Left cardiac atrium (tissue), 4 donors: Measurements from ENCODE around the gene RASGRF2. TPM values are rescaled to one million over a fixed set of nuclear protein-coding genes. Genes with fewer than 3 reads are reported as not detected.

Experiments
- ATAC-seq, 2 donors: fragments of 200-7000 bp; cut with Tn5 transposase; one replicate each; pipeline ENCODE4 v1.9.1; 2020; ENCODE audit warnings: mild to moderate bottlenecking in 2 of 2, moderate library complexity in 2 of 2
- DNase-seq: peaks from one replicate; pipeline ENCODE4 v3.0.0-alpha.2; 2020
- intact Hi-C, 2 donors: fragments of 100-400 bp; cut with DNase I; formaldehyde crosslinking; loops; one replicate each; pipeline versions ENCODE4 v1.14.1 to v1.15.1; 2022 to 2023
- total RNA-seq, 2 donors: library from RNA; stranded (reverse); fragmentation: NEBNext Ultra II Directional; extraction: Animal tissue kit (Norgen Biotek cat#: 25700); gene quantifications; one replicate each; pipeline ENCODE4 v1.2.1, GENCODE V29; 2021
- donor health status: DM: no; HTN: yes; CAD: no.
- donor health status: DM: no; HTN: yes; CAD: no; lungs with severe emphysema.
- donor health status: DM: yes; HTN: yes; CAD: no.
- donor health status: Dilated cardiomyopathy.

Gene RASGRF2
- total RNA-seq, 2 donors from 2014 or later, result 9.6 to 12.2 TPM

DNA sequence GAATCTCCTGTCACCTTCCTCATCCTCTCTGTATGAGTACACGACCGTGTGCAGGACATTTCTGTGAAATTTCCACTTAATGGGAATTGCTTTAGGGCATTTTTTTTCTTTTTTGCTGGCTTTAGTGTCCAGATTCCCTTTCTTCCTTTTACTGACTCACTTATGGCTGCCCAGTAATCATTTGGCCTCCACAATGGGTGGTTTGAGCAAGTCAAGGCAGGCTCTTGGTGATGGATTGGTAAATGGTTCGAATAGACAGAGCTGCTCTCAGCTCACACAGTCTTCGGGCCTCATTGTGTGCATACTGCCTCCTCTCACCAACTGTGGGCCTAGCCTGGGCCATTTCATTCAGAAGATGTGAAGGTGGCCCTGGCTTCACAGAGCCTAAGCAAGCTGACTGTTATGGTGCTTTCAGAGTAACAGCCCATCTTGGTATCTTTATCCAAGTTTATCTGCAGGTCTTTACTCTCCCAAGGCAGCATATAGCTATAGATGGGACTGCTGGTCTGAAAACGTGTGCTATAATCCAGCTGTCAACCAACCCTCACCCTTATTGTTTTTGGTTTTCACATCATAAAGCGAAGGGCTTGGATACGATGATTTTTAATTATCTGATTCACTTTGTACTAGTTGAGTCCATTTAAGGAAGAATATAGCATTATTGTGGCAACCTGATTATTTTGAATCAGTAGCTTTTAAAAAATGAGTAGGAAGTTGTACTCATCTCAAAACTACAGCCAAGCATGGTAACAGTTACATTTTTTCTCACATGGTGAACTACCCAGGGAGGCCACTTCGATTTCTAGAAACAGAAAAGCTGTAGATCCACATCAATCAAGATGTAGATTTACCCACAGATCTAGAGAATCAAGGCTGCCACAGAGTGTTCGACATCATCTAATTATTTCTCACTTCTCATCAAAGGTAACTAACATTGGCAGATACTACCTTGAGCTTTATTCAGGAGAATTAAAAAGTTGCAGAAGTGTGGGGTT is 222.5 kb downstream of the RASGRF2 start:
- DNase-seq (no peak), ATAC-seq (no peak)
- intact Hi-C loops, result no loop called here

DNA sequence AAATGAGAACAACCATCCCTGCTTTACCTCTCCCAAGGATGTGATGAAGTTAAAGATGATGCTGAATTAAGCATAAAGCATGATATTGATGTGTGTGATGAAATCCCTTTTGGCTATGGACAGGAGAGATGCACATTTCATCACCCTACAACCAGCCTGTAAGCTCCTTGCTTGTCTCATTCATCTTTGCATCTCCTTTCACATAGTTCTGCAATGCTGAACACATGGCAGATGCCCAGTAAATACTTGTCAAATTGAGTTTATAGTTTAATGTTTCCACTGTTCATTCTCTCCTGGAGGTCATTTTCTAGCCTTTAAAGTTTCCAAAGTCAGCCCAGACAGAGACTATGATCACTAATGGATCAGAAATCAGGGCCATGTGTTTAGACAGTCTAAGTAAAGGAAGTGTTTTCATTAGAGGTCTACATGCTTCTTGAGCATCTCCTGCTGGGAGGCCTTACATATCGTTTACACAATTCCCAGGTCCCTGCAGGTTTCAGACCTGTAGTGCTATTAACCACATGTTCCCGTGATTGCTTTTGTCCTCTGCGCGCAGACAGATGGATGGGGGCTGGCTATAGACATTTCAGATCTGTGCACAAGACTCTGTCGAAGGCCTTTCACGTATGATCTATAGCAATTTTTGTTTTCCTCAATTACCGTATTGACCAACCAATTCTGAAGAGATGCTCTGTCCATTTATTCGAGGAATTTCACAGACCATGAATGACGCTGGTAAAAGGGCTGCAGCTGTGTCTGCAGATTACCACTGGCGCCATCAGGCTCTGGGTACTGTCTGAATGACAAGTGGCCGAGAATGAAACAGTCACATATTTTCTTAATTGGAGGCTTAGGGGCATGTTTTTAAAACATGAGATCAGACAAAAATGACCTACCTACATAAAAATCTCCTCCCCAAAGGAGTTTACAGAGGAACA is 223.9 kb downstream of the RASGRF2 start:
- no peak for ATAC-seq
- intact Hi-C loops, result no loop called here
- DNase-seq, result no peak

DNA sequence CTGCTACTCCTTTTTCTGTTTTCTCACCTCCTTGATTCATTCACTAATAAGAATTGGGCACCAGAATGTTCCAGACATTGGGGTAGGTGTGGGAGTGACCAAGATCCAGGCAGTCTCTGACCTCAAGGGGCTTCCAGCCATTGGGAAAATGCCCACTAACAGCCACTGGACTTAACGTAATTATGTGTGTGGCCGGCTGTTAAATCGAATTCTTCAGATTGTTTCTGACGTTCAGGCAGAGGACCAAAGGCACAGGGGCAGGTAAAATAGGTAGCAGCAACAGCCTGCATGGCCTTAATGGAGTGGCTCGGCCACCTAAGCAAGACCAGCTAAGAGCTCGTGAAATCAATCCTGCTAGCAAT is 224.6 kb downstream of the RASGRF2 start:
- intact Hi-C loops, result no loop called here
- ATAC-seq, result no peak
- no peak for DNase-seq

DNA sequence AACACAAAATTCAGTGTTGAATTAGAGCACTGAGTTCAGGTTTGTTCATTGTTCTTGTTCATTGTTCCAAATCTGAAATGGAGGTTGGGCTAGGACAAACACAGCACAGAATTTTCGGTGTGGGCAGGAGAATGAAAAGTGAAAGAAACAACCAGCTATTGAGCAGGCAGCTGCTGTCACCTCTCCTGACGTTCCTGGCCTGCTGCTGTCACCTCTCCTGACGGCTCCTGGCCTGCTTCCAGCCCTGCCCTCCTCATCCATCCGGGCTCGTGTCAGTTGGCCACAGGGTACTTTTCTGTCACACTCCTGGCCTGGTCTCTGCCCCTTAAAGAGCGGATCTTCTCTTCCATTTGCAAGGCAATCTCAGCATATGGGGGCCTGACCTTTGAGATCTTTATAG is 227.7 kb downstream of the RASGRF2 start:
- intact Hi-C loops, result no loop called here
- DNase-seq, result peak; percentile 56
- ATAC-seq, result peak; percentile 73 to 79

DNA sequence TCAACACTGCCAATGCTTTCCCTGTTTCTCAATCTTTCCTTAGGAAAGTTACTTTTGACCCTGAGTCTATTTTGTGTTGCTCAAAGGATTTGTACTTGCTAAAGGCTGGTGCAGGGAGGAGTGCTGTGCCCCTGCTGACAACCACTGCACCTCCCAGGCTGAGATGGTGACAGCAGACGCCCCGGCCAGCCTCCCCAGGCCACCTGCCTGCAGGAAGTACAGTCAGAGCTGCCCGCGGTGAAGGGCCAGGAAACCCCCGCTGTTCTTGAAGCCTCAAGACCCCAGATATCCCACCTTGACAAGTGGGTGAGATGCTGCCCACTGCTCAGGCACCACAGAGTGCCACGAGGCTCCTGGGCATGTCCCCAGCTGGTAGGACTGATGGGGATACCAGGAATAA is 228.8 kb downstream of the RASGRF2 start:
- intact Hi-C loops, result no loop called here

DNA sequence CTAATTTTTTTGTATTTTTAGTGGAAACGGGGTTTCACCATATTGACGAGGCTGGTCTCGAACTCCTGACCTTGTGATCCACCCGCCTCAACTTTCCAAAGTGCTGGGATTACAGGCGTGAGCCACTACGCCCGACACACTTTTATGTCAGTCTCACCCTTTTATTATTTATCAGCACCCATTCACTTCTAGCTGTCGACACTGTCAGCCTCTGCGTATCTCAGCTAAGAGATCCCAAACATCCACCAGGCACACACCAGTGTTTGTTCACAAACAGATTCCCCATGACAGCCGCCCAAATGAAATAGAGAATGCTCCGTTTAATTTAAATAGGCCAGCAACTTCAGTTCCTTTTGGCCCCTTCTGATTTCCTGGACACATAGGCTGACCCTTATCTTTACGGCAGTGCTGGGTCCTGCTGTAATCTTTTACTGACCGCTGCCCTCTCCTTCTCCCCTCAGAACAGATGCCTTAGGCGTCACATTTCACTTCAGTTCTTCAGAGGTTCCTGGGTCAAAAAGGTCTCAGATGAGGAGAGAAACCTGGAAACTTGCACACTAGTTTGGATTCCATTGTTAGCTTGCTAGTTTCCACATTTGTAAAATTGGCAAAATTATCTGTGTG is 229.8 kb downstream of the RASGRF2 start:
- intact Hi-C loops, result loop anchor here (5.0 to 10.0 kb wide), 2 partner anchors 503 to 705 kb away; partner anchors contain the start of gene FAM151B (in 2 of the 2)
- DNase-seq, result no peak
- ATAC-seq, result peak; percentile 58 to 66

More for the DNA sequence above, 228.8 kb downstream of the RASGRF2 start:
- ATAC-seq, result peak in 1 of 2 donors; percentile 53
- DNase-seq, result no peak

DNA sequence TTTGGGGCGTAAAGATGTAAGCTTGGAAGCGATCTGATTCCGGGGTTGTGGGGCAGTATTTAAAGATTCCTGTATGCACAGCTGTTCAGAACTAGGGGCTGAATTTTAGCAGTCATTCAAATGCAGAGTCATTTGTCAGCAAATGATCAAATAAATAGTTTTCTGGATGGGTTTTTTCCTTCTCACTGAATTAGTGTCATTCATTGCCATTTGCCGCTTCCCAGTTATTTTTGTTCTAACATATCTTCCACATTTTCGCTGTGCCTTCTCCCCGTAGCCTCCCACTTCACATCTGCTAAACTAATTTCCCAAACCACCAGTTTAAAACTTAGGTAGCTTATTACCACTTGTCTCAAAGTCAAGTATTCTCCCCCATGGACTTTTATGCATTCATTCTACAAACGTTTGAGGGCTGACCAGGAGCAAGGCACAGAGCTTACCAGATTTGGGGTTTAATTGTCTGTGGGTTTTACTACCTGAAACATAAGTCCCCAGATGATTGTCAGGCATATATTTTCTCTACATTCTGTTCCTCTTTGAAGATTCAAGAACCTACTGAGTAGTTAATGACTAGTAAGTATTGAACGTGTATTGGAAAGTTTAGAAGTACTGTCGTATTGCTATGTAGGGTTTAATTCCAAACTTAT is 231.7 kb downstream of the RASGRF2 start:
- DNase-seq (no peak), ATAC-seq (no peak)
- intact Hi-C loops, result loop anchor here (5.0 to 10.0 kb wide), 2 partner anchors 505 to 707 kb away; partner anchors contain the start of gene FAM151B (in 2 of the 2)

DNA sequence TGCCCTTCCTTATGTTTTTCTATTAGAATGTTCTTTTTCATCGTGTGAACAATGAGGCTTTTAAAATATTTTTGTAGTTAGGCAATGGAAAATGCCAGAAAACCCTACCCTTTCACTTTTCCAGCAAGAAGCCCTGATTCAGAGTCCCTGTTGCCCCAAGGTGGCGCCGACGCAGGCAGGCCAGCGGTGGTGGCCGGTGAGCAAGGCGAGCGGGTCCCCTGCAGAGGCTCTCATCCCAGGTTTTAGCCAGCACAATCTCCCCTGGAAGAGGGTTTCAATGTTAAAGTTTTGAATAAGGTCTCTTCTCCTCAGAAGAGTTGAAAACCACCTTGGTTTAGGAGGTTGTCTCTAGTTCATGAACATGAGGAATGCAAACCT is 232.2 kb downstream of the RASGRF2 start:
- no peak for DNase-seq
- ATAC-seq, result no peak
- intact Hi-C loops, result loop anchor here (5.0 to 10.0 kb wide), 2 partner anchors 505 to 708 kb away; partner anchors contain the start of gene FAM151B (in 2 of the 2)

DNA sequence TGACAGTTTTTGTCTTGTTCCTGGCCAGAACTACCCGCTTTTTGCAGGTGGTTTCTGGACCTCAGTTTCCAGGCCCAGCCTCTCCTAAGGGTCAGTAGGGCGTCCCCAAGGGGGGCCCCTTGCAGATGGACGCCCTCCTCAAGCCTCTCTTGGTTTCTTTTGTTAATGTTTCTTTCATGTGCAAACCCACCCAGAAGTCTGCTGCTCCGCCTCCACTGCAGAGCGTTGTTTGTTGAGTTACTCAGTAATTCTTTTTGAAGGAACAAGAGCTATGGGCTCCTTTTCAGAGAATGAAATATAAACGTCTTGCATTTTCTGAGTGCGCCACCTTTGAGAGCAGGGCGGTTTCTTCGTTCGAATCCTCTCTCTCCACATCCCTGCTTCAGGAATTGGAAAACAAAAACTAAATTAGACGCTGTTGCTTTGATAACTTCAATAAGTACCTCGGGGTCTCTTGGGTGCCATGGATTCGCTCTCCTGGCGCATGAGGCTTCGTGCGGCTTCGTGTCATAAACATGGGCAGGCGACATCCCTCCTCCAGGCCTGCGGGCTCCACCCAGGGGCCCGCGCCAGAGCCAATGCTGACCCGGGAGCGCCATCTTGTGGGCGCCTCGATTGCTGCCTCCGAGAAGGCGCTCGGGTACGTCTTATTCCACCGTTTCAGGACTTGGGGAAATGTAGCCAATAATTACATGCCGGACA is 234.6 kb downstream of the RASGRF2 start:
- intact Hi-C loops, result loop anchor here (5.0 to 10.0 kb wide), 3 partner anchors 103 to 710 kb away; partner anchors contain the start of gene FAM151B (in 2 of the 2)
- peak; percentile 96 to 97 for ATAC-seq
- DNase-seq, result peak; percentile 85

DNA sequence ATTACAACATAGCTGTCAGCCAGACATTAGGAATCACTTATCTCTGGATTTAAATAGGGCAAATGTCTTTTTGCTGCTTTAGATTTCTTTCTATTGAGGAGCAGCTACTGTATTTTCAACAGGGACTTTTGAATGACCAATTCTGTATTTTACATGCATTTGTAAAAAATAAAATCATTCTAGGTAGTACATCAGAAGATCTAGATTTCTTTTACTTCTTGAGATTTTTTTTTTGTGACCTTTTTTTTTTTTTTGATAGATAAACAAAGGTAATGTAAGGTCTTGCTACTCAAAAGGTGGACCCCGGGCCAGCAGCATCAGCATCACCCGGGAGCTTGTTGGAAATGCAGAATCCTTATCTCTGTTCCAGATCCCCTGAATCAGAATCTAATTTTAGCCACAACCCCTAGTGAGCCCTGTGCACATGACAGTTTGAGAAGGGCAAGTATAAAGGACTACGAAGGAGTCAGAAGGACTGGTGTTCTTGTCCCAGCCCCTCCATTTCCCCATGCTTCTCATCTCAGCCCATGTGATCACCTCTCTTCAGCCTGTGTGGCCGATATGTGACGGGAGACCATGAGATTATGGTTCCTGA is 235.3 kb downstream of the RASGRF2 start:
- DNase-seq, result no peak
- intact Hi-C loops, result loop anchor here (5.0 to 10.0 kb wide), 2 partner anchors 102 to 711 kb away; partner anchors contain the start of gene FAM151B (in 2 of the 2)
- ATAC-seq, result peak; percentile 32 to 77

DNA sequence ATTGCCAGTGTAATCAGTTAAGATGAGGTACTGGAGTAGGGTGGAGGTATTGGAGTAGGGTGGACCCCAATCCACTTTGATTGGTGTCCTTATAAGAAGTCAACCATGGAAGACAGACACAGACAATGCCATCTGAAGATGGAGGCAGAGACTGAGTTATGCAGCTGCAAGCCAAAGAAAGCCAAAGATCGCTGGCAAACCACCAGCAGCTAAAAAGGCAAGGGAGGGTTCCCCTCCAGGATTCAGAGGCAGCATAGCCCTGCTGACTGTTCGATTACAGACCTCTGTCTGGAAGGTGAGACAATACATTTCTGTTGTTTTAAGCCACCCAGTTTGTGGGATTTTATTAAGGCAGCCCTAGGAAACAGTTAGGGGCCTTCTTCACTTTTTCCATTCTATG is 242.5 kb downstream of the RASGRF2 start:
- intact Hi-C loops, result no loop called here
- no peak for DNase-seq

DNA sequence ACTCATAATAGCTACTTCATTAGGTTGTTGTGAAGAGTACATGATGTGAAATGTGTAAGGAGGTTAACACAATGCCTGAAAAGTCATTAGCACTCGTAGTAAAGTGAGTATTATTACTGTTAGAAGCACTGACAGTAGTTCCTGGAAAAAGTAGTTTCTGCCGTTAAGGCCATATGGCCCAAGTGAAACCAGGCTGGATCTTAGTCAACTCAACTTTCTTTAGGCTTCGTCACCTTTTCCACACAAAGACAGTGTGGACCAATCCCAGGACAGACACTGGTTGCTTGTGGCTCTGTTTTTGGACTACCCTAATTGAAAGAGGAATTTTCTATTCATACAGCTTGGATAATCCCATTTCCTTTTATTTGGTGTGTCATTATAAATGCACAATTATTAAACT is 243.6 kb downstream of the RASGRF2 start:
- no peak for ATAC-seq
- intact Hi-C loops, result no loop called here
- no peak for DNase-seq

More for the DNA sequence above, 242.5 kb downstream of the RASGRF2 start:
- ATAC-seq, result peak; percentile 21 to 84

DNA sequence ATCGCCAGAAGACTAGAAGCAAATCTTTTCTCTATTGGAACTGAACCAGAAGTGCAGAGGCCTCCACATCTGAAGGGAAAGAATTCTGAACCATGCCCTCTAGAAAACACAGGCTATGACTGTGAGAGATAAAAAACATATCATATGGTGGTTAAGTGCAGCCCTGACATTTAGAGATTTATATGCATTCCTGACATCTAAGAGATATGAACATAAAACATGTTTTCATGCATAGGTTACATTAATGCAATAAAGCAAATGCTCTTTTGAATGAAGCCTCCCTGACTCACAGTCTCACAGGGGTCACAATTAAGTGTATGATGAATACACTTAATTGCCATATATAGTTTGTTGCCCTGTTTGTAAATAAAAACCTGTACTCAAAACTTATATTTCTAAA is 244.0 kb downstream of the RASGRF2 start:
- ATAC-seq, result no peak
- intact Hi-C loops, result no loop called here
- DNase-seq, result no peak

DNA sequence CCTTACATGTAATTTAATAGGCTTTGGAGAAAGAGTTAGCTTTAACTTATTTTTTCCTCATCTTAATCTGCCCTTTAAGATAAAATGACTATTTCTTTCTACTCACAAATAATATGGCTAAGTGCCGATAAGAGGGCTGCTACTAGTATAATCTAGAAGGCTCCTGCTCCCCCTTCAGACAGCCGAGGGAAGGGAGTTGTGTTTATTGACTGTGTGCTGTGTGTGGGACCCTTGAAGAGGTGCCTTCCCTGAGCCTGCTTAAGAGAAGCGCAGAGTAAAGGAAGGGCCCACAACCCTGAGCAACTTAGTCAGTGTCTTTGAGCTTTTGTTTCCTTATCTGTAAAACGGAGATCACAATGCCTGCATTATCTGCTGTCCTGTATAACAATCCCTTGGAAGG is 244.9 kb downstream of the RASGRF2 start:
- DNase-seq (no peak), ATAC-seq (no peak)
- intact Hi-C loops, result no loop called here

DNA sequence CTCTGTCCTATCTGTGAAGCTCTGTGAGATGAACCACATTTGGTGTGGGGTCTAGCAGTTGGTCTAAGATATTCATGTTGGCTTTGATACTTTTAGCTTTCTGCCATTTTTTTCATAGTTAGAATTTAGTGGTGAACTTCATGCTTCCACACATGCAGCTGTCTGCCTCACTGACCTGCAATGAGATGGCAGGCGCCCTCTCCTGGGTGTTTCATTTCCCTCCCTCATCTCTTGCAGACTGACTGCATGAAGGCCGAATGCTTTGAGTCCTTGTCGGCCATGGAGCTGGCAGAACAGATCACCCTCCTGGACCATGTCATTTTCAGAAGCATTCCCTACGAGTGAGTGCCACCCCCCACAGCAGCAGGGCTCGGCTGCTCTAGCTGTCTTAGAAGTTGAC is 246.8 kb downstream of the RASGRF2 start:
- no peak for DNase-seq
- intact Hi-C loops, result no loop called here
- no peak for ATAC-seq

DNA sequence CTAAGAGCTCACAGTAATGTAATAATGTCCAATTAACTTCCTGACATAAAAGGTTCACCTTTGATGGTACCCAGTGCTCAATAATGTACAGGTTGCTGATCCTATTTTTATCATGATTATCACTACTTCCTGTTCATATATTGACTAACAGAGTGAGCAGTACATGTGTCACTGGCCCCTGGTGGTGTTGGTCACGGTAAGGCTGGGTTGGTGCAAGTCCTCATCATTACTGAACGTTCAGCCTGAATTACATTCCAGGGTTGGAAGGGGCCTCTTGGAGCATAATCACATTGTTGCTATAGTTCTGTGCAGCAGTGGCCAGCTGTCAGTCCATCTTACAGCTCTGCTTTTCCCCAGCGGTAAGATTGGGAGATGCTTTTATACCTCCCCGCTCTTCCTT is 248.7 kb downstream of the RASGRF2 start:
- ATAC-seq (no peak), DNase-seq (no peak)
- intact Hi-C loops, result no loop called here

DNA sequence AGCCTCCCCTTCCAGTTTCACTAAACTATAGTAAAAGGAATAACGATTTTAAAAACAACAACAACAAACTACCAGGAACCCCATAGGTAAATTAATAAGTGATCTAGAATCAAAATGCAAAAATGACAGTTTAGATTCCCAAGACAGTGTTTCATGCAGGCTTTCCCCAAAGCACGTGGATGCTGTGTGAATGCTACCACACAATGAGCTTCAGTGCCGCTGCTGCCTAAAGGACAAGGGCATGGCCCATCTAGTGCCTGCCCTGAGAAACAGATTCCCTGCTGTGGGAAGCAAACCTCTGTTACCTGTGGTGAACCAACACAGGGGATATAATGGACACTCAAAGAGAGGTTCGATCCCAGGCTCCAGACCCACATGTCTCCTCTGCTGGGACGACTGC is 249.2 kb downstream of the RASGRF2 start:
- no peak for ATAC-seq
- DNase-seq, result no peak
- intact Hi-C loops, result no loop called here
